NB4 (cell line): ENCODE data around the gene WNT1.

Experiments
- CTCF ChIP-seq: IDR thresholded peaks from one replicate; pipeline ENCODE4 v1.5.1; 2012; ENCODE audit warnings: low read depth, low read length
- MAX ChIP-seq: IDR thresholded peaks from 2 replicates; pipeline ENCODE4 v1.6.1; 2011; ENCODE audit warnings: low read depth, low read length
- POLR2A ChIP-seq: IDR thresholded peaks from 2 replicates; pipeline ENCODE4 v1.6.1; 2011; ENCODE audit warnings: mild to moderate bottlenecking; ENCODE audit not compliant: insufficient read length; ENCODE audit errors: extremely low read depth

- TF ChIP-seq CTCF (no peak), POLR2A (no peak), MAX (no peak)
These were observed 20.6 kb downstream of the WNT1 start for GRCh38 chr12:48998497-48999353.
